Brain pericyte (primary cell): ENCODE results near the gene ANAPC16.
"Not testable (repeated sequence)": the region's sequence is repeated elsewhere in the genome, so short reads cannot be mapped to it uniquely, and the experiment has no call there.

ENCODE experiments used
- DNase-seq: peaks from one replicate; pipeline ENCODE4 v3.0.0-alpha.2; 2012; ENCODE audit warnings: low read depth, low spot score

The ANAPC16 gene

GRCh38 chr10:72277996-72278667, 62.3 kb downstream of the ANAPC16 start:
- DNase-seq, result no peak

GRCh38 chr10:72278668-72279393, 63.0 kb downstream of the ANAPC16 start:
- DNase-seq, result no peak

GRCh38 chr10:72279587-72279986, 63.8 kb downstream of the ANAPC16 start:
- DNase-seq, result not testable (repeated sequence)

- DNase-seq, result no peak
Observed at GRCh38 chr10:72283131-72283530, 67.3 kb downstream of the ANAPC16 start.
